ENCODE results near the gene ENTPD1. TPM values are rescaled to one million over a fixed set of nuclear protein-coding genes. Genes with fewer than 3 reads are reported as not detected.
"Not testable (repeated sequence)": the region's sequence is repeated elsewhere in the genome, so short reads cannot be mapped to it uniquely, and the experiment has no call there.

Gene ENTPD1
- polyA plus RNA-seq, 1 donor (not counting 4 experiments of a cell fraction or from before 2014, with no cell fraction given), result 0.03 TPM

- H3K27ac ChIP-seq (ENCODE audit: control insufficient read depth, insufficient read depth, low read length), result no peak overlapping the region
- H2AFZ ChIP-seq (ENCODE audit: control insufficient read depth, low read length), result no peak overlapping the region
- FAIRE-seq, result no peak
- H3K79me2 ChIP-seq (ENCODE audit: control insufficient read depth, insufficient read depth, low read length), result no peaks in the 10 kb centered on the region
- H3K4me2 ChIP-seq (ENCODE audit: control insufficient read depth, extremely low read depth, insufficient read depth, low read depth, low read length), result no peak overlapping the region
- DNase-seq (ENCODE audit: low read depth, low spot score), result no peak
- H3K9ac ChIP-seq (ENCODE audit: control insufficient read depth, extremely low read depth, insufficient read depth, low read length), result no peak overlapping the region
- TF ChIP-seq EZH2 (IDR thresholded peaks at IDR 0.05; ENCODE audit: low read length) (no peak), CTCF (optimal IDR thresholded peaks at IDR 0.05 in 1 of 3, IDR thresholded peaks at IDR 0.05 in 1 of 3, conservative IDR thresholded peaks at IDR 0.05 in 1 of 3; ENCODE audit: extremely low read depth in 1 of 3, insufficient read depth in 2 of 3, low read length in 3 of 3) (no peak)
- H3K9me1 ChIP-seq (ENCODE audit: control insufficient read depth, extremely low read depth, insufficient read depth, low read length), result no peaks in the 10 kb centered on the region
- H3K4me1 ChIP-seq (ENCODE audit: control insufficient read depth, extremely low read depth, insufficient read depth, low read length), result no peaks in the 10 kb centered on the region
- H4K20me1 ChIP-seq (ENCODE audit: control insufficient read depth, extremely low read depth, insufficient read depth, low read length), result no peaks in the 10 kb centered on the region
- H3K36me3 ChIP-seq (ENCODE audit: control insufficient read depth in 2 of 2, extremely low read depth in 1 of 2, insufficient read depth in 2 of 2, low read length in 2 of 2), result peaks cover 0 to 1% of the 10 kb centered on the region in 2 experiments
- H3K4me3 ChIP-seq (ENCODE audit: control insufficient read depth in 2 of 3, extremely low read depth in 1 of 3, insufficient read depth in 2 of 3, low read depth in 1 of 3, low read length in 3 of 3), result no peak overlapping the region
- H3K27me3 ChIP-seq (ENCODE audit: control insufficient read depth, extremely low read depth, insufficient read depth, low read length), result no peaks in the 10 kb centered on the region
- dilution Hi-C loops (cut with MboI; ENCODE audit: extremely low pct_ligation_motif_present, low sequenced_read_pairs), result no loop called here
- no peaks in the 10 kb centered on the region for H3K9me3 ChIP-seq (ENCODE audit: control insufficient read depth, low read depth, low read length)
Observed at GRCh38 chr10:95889830-95890229, 133.9 kb downstream of the ENTPD1 start.

DNA sequence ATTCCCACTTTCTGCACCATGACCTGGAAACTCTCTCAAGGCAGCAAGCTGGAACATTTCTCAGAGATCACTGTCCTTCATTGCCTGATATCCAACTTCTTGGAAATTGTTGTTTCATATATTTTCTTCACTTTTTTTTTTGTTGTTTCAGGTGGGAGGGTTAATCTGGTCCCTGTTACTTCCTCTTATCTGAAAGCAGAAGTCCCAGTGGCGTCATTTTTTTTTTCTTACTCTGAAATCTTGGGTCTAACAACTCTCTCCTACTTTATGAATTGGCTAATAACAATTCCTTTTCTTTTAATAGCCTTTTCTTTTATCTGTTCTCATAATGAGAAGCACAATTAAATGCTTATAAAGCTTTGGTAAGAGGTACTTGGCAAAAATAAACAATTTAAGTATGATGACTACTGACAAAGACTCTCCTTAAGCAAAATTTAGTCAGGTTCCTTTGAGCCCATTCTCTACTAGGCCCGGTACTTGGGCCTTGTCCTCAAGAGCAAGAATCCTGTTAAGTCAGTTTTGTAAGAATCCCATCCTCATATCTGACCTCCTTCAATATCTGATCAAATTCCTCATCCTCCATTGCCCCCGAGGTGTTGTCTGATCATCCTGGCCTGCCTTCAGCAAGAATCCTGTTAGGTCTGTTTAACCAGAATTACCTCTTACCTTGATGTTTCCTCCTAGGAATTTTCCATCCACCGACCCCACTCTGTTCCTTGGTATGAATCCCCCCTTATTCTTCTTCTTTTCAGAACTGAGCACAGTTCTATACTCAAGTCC lies 140.3 kb downstream of the ENTPD1 start:
- no peaks in the 10 kb centered on the region for H3K9me1 ChIP-seq (ENCODE audit: control insufficient read depth, extremely low read depth, insufficient read depth, low read length)
- H3K9me3 ChIP-seq (ENCODE audit: control insufficient read depth, low read depth, low read length), result no peaks in the 10 kb centered on the region
- H3K79me2 ChIP-seq (ENCODE audit: control insufficient read depth, insufficient read depth, low read length), result no peaks in the 10 kb centered on the region
- no peak overlapping the region for H3K4me2 ChIP-seq (ENCODE audit: control insufficient read depth, extremely low read depth, insufficient read depth, low read depth, low read length)
- peaks cover 1 to 5% of the 10 kb centered on the region in 2 experiments for H3K36me3 ChIP-seq (ENCODE audit: control insufficient read depth in 2 of 2, extremely low read depth in 1 of 2, insufficient read depth in 2 of 2, low read length in 2 of 2)
- dilution Hi-C loops (cut with MboI; ENCODE audit: extremely low pct_ligation_motif_present, low sequenced_read_pairs), result no loop called here
- H4K20me1 ChIP-seq (ENCODE audit: control insufficient read depth, extremely low read depth, insufficient read depth, low read length), result no peaks in the 10 kb centered on the region
- no peak overlapping the region for H2AFZ ChIP-seq (ENCODE audit: control insufficient read depth, low read length)
- FAIRE-seq (no peak), DNase-seq (ENCODE audit: low read depth, low spot score) (no peak)
- H3K27me3 ChIP-seq (ENCODE audit: control insufficient read depth, extremely low read depth, insufficient read depth, low read length), result no peaks in the 10 kb centered on the region
- no peak overlapping the region for H3K4me3 ChIP-seq (ENCODE audit: control insufficient read depth in 2 of 3, extremely low read depth in 1 of 3, insufficient read depth in 2 of 3, low read depth in 1 of 3, low read length in 3 of 3)
- no peak overlapping the region for H3K27ac ChIP-seq (ENCODE audit: control insufficient read depth, insufficient read depth, low read length)
- TF ChIP-seq CTCF (optimal IDR thresholded peaks at IDR 0.05 in 1 of 3, IDR thresholded peaks at IDR 0.05 in 1 of 3, conservative IDR thresholded peaks at IDR 0.05 in 1 of 3; ENCODE audit: extremely low read depth in 1 of 3, insufficient read depth in 2 of 3, low read length in 3 of 3) (no peak), EZH2 (IDR thresholded peaks at IDR 0.05; ENCODE audit: low read length) (no peak)
- no peaks in the 10 kb centered on the region for H3K4me1 ChIP-seq (ENCODE audit: control insufficient read depth, extremely low read depth, insufficient read depth, low read length)
- no peak overlapping the region for H3K9ac ChIP-seq (ENCODE audit: control insufficient read depth, extremely low read depth, insufficient read depth, low read length)

GRCh38 chr10:95905897-95906580 lies 150.1 kb downstream of the ENTPD1 start:
- H3K4me1 ChIP-seq (ENCODE audit: control insufficient read depth, extremely low read depth, insufficient read depth, low read length); H3K4me2 ChIP-seq (ENCODE audit: control insufficient read depth, extremely low read depth, insufficient read depth, low read depth, low read length); H4K20me1 ChIP-seq (ENCODE audit: control insufficient read depth, extremely low read depth, insufficient read depth, low read length); H3K9ac ChIP-seq (ENCODE audit: control insufficient read depth, extremely low read depth, insufficient read depth, low read length); H3K27ac ChIP-seq (ENCODE audit: control insufficient read depth, insufficient read depth, low read length); H3K36me3 ChIP-seq (ENCODE audit: control insufficient read depth in 2 of 2, extremely low read depth in 1 of 2, insufficient read depth in 2 of 2, low read length in 2 of 2); H3K27me3 ChIP-seq (ENCODE audit: control insufficient read depth, extremely low read depth, insufficient read depth, low read length); FAIRE-seq; H2AFZ ChIP-seq (ENCODE audit: control insufficient read depth, low read length); H3K79me2 ChIP-seq (ENCODE audit: control insufficient read depth, insufficient read depth, low read length); H3K9me1 ChIP-seq (ENCODE audit: control insufficient read depth, extremely low read depth, insufficient read depth, low read length); dilution Hi-C loops (cut with MboI; ENCODE audit: extremely low pct_ligation_motif_present, low sequenced_read_pairs); DNase-seq (ENCODE audit: low read depth, low spot score); H3K9me3 ChIP-seq (ENCODE audit: control insufficient read depth, low read depth, low read length); H3K4me3 ChIP-seq (ENCODE audit: control insufficient read depth in 2 of 3, extremely low read depth in 1 of 3, insufficient read depth in 2 of 3, low read depth in 1 of 3, low read length in 3 of 3): not testable (repeated sequence)

All from keratinocyte (primary cell).